ENCODE measurements around the gene ITPR2. TPM values are rescaled to one million over a fixed set of nuclear protein-coding genes. Genes with fewer than 3 reads are reported as not detected.

The ITPR2 gene
- total and polyA plus RNA-seq, 4 donors: 11.7 to 93.3 (median 35.4) TPM

GRCh38 chr12:26410689-26411088 lies 422.3 kb downstream of the ITPR2 start:
- 86% methylated on average over 1 of the region's 1 CpG for WGBS
- Histone ChIP-seq H3K27ac (ENCODE audit: low read depth in 1 of 2, low read length in 2 of 2) (no peak overlapping the region), H3K27me3 (ENCODE audit: control insufficient read depth in 4 of 4, insufficient read depth in 4 of 4, low read length in 3 of 4) (no peaks in the 10 kb centered on the region), H3K36me3 (ENCODE audit: control insufficient read depth in 4 of 4, insufficient read depth in 3 of 4, low read depth in 1 of 4, low read length in 3 of 4) (peaks cover 0 to 37% (median 24%) of the 10 kb centered on the region in 4 donors), H3K9me3 (ENCODE audit: control insufficient read depth in 4 of 4, low read length in 3 of 4) (no peaks in the 10 kb centered on the region), H3K4me3 (ENCODE audit: low read depth in 1 of 3, low read length in 3 of 3) (no peak overlapping the region), H3K4me1 (ENCODE audit: control insufficient read depth in 4 of 4, insufficient read depth in 4 of 4, low read length in 3 of 4) (peaks cover 0 to 3% (median 0%) of the 10 kb centered on the region in 4 donors), H3K9ac (ENCODE audit: low read depth in 1 of 2, low read length in 2 of 2) (no peak overlapping the region)
- DNase-seq (ENCODE audit: low spot score): no peak
- TF ChIP-seq YY1 (IDR thresholded peaks at IDR 0.05) (no peak), HNF4A (conservative IDR thresholded peaks at IDR 0.05) (peak; percentile 57 to 67), RXRA (IDR thresholded peaks at IDR 0.05) (no peak), CTCF (IDR thresholded peaks at IDR 0.05; ENCODE audit: low read depth, low read length, missing input control) (no peak), ATF3 (IDR thresholded peaks at IDR 0.05) (no peak)

GRCh38 chr12:26406813-26407212 lies 426.2 kb downstream of the ITPR2 start:
- Histone ChIP-seq H3K4me3 (ENCODE audit: low read depth in 1 of 3, low read length in 3 of 3) (no peak overlapping the region), H3K36me3 (ENCODE audit: control insufficient read depth in 4 of 4, insufficient read depth in 3 of 4, low read depth in 1 of 4, low read length in 3 of 4) (peaks cover 0 to 34% (median 22%) of the 10 kb centered on the region in 4 donors)
- TF ChIP-seq FOXA1 (IDR thresholded peaks at IDR 0.05) (no peak), NR2F2 (IDR thresholded peaks at IDR 0.05) (no peak), CTCF (IDR thresholded peaks at IDR 0.05; ENCODE audit: low read depth, low read length, missing input control) (no peak), ZBTB33 (IDR thresholded peaks at IDR 0.05) (no peak), HNF4G (IDR thresholded peaks at IDR 0.05) (no peak)

GRCh38 chr12:26406391-26406790 lies 426.6 kb downstream of the ITPR2 start:
- no peak overlapping the region for H3K9ac ChIP-seq (ENCODE audit: low read depth in 1 of 2, low read length in 2 of 2)
- no peaks in the 10 kb centered on the region for H3K9me3 ChIP-seq (ENCODE audit: control insufficient read depth in 4 of 4, low read length in 3 of 4)
- WGBS: 40% methylated on average over 3 of the region's 3 CpGs
- H3K27me3 ChIP-seq (ENCODE audit: control insufficient read depth in 4 of 4, insufficient read depth in 4 of 4, low read length in 3 of 4): no peaks in the 10 kb centered on the region
- peaks cover 0 to 3% (median 0%) of the 10 kb centered on the region in 4 donors for H3K4me1 ChIP-seq (ENCODE audit: control insufficient read depth in 4 of 4, insufficient read depth in 4 of 4, low read length in 3 of 4)
- no peak overlapping the region for H3K4me3 ChIP-seq (ENCODE audit: low read depth in 1 of 3, low read length in 3 of 3)
- no peak overlapping the region for H3K27ac ChIP-seq (ENCODE audit: low read depth in 1 of 2, low read length in 2 of 2)
- H3K36me3 ChIP-seq (ENCODE audit: control insufficient read depth in 4 of 4, insufficient read depth in 3 of 4, low read depth in 1 of 4, low read length in 3 of 4): peaks cover 0 to 34% (median 23%) of the 10 kb centered on the region in 4 donors
- DNase-seq (ENCODE audit: low spot score): no peak
- TF ChIP-seq NR2F2 (IDR thresholded peaks at IDR 0.05) (no peak), ZBTB33 (IDR thresholded peaks at IDR 0.05) (no peak), GABPA (IDR thresholded peaks at IDR 0.05 in 1 of 2, conservative IDR thresholded peaks at IDR 0.05 in 1 of 2) (no peak), RXRA (IDR thresholded peaks at IDR 0.05) (no peak), FOXA2 (IDR thresholded peaks at IDR 0.05) (peak; percentile 19), JUND (IDR thresholded peaks at IDR 0.05) (no peak), SP1 (IDR thresholded peaks at IDR 0.05) (no peak), HNF4A (conservative IDR thresholded peaks at IDR 0.05) (peak; percentile 38 to 49), REST (IDR thresholded peaks at IDR 0.05) (peak; percentile 30), FOXA1 (IDR thresholded peaks at IDR 0.05) (no peak), ATF3 (IDR thresholded peaks at IDR 0.05) (no peak), YY1 (IDR thresholded peaks at IDR 0.05) (no peak)

More at GRCh38 chr12:26406813-26407212, 426.2 kb downstream of the ITPR2 start:
- H3K9me3 ChIP-seq (ENCODE audit: control insufficient read depth in 4 of 4, low read length in 3 of 4): no peaks in the 10 kb centered on the region
- H3K9ac ChIP-seq (ENCODE audit: low read depth in 1 of 2, low read length in 2 of 2): no peak overlapping the region
- no peak for DNase-seq (ENCODE audit: low spot score)
- WGBS: 90% methylated on average over 2 of the region's 2 CpGs
- H3K27ac ChIP-seq (ENCODE audit: low read depth in 1 of 2, low read length in 2 of 2): no peak overlapping the region
- H3K27me3 ChIP-seq (ENCODE audit: control insufficient read depth in 4 of 4, insufficient read depth in 4 of 4, low read length in 3 of 4): no peaks in the 10 kb centered on the region
- H3K4me1 ChIP-seq (ENCODE audit: control insufficient read depth in 4 of 4, insufficient read depth in 4 of 4, low read length in 3 of 4): peaks cover 0 to 3% (median 0%) of the 10 kb centered on the region in 4 donors
